ENCODE measurements around the gene SLC45A1.

- TF ChIP-seq POLR2AphosphoS5 (IDR thresholded peaks at IDR 0.05; ENCODE audit: low read depth, low read length): no peak
- TF ChIP-seq POLR2A (IDR thresholded peaks at IDR 0.05; ENCODE audit: borderline replicate concordance, extremely low read depth, insufficient read depth, insufficient read length): no peak
- TF ChIP-seq CTCF (IDR thresholded peaks at IDR 0.05 in 2 of 3, conservative IDR thresholded peaks at IDR 0.05 in 1 of 3; ENCODE audit: borderline replicate concordance in 1 of 3, insufficient read depth in 1 of 3, low read depth in 2 of 3, low read length in 2 of 3): no peak
- TF ChIP-seq YY1 (IDR thresholded peaks at IDR 0.05; ENCODE audit: extremely low read depth, insufficient replicate concordance, low read depth, low read length): no peak
- TF ChIP-seq FOSL1 (IDR thresholded peaks at IDR 0.05; ENCODE audit: low read depth): no peak
- no peak for TF ChIP-seq EZH2phosphoT487 (IDR thresholded peaks at IDR 0.05; ENCODE audit: borderline replicate concordance)
- no peak for TF ChIP-seq ZFX (IDR thresholded peaks at IDR 0.05)
- no peak for TF ChIP-seq TCF7L2 (IDR thresholded peaks at IDR 0.05; ENCODE audit: borderline replicate concordance, extremely low read depth, insufficient read depth, insufficient read length)
- no peak for TF ChIP-seq ZBTB33 (IDR thresholded peaks at IDR 0.05; ENCODE audit: extremely low read depth, insufficient replicate concordance, low read length)
- no peak for TF ChIP-seq ZNF274 (IDR thresholded peaks at IDR 0.05; ENCODE audit: low read depth, low read length)
- no peak for TF ChIP-seq CEBPB (IDR thresholded peaks at IDR 0.05; ENCODE audit: low read depth)
- TF ChIP-seq MAX (IDR thresholded peaks at IDR 0.05): no peak
Measured at GRCh38 chr1:8345621-8346415, 27.9 kb downstream of the SLC45A1 start.

All from HCT116 (cell line).